ENCODE measurements around the gene USP30. TPM values are rescaled to one million over a fixed set of nuclear protein-coding genes. Genes with fewer than 3 reads are reported as not detected.

Gene USP30
- total and polyA plus RNA-seq, 9 of the 15 experiments (the other 6 are each of a cell fraction or from before 2014, with no cell fraction given), result 1.4 to 15.2 (median 7.0) TPM

DNA sequence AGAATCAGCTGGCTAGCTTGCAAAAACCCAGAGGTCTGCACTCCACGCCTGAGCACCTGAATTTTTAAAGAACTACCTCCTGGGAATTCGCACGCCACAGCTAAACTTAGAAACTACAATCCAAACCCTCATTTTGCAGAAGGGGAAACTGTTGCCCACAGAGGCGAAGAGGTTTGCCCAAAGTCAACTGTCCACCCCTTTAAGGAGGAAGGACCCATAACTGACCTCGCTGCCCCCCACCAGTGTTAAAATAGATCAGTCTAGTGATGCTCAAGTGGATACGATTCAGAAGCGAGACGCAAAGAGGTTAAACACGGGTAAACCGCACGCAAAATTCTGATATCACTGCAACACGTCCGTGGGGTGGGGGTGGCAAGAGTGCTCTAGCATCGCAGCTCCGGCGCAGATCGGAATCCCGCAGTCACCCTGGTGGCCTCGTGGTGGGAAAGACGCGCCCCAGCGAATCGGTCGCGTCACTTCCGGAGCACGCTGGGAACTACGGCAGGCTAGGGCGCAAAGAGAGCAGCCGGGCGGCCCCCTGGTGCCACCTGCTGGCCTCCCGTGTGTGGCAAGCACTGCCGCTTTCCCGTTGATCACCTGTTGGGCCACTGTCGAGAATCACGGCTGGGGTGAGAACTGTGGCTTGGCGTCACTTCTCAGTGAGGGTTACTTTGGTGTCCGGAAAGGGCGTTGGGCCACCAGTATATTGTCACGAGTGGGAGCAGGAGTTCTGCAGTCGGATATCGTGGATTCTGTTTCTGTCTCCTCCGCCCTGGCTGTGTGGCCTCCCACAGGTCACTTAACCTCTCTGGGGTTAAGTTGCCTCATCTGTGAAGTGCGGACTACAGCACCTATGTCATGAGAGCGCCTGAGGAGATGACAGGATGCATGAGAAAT, 40.9 kb downstream of the USP30 start, which contains the start of gene ALKBH2 (continued):
- TF ChIP-seq, protein P1, sequence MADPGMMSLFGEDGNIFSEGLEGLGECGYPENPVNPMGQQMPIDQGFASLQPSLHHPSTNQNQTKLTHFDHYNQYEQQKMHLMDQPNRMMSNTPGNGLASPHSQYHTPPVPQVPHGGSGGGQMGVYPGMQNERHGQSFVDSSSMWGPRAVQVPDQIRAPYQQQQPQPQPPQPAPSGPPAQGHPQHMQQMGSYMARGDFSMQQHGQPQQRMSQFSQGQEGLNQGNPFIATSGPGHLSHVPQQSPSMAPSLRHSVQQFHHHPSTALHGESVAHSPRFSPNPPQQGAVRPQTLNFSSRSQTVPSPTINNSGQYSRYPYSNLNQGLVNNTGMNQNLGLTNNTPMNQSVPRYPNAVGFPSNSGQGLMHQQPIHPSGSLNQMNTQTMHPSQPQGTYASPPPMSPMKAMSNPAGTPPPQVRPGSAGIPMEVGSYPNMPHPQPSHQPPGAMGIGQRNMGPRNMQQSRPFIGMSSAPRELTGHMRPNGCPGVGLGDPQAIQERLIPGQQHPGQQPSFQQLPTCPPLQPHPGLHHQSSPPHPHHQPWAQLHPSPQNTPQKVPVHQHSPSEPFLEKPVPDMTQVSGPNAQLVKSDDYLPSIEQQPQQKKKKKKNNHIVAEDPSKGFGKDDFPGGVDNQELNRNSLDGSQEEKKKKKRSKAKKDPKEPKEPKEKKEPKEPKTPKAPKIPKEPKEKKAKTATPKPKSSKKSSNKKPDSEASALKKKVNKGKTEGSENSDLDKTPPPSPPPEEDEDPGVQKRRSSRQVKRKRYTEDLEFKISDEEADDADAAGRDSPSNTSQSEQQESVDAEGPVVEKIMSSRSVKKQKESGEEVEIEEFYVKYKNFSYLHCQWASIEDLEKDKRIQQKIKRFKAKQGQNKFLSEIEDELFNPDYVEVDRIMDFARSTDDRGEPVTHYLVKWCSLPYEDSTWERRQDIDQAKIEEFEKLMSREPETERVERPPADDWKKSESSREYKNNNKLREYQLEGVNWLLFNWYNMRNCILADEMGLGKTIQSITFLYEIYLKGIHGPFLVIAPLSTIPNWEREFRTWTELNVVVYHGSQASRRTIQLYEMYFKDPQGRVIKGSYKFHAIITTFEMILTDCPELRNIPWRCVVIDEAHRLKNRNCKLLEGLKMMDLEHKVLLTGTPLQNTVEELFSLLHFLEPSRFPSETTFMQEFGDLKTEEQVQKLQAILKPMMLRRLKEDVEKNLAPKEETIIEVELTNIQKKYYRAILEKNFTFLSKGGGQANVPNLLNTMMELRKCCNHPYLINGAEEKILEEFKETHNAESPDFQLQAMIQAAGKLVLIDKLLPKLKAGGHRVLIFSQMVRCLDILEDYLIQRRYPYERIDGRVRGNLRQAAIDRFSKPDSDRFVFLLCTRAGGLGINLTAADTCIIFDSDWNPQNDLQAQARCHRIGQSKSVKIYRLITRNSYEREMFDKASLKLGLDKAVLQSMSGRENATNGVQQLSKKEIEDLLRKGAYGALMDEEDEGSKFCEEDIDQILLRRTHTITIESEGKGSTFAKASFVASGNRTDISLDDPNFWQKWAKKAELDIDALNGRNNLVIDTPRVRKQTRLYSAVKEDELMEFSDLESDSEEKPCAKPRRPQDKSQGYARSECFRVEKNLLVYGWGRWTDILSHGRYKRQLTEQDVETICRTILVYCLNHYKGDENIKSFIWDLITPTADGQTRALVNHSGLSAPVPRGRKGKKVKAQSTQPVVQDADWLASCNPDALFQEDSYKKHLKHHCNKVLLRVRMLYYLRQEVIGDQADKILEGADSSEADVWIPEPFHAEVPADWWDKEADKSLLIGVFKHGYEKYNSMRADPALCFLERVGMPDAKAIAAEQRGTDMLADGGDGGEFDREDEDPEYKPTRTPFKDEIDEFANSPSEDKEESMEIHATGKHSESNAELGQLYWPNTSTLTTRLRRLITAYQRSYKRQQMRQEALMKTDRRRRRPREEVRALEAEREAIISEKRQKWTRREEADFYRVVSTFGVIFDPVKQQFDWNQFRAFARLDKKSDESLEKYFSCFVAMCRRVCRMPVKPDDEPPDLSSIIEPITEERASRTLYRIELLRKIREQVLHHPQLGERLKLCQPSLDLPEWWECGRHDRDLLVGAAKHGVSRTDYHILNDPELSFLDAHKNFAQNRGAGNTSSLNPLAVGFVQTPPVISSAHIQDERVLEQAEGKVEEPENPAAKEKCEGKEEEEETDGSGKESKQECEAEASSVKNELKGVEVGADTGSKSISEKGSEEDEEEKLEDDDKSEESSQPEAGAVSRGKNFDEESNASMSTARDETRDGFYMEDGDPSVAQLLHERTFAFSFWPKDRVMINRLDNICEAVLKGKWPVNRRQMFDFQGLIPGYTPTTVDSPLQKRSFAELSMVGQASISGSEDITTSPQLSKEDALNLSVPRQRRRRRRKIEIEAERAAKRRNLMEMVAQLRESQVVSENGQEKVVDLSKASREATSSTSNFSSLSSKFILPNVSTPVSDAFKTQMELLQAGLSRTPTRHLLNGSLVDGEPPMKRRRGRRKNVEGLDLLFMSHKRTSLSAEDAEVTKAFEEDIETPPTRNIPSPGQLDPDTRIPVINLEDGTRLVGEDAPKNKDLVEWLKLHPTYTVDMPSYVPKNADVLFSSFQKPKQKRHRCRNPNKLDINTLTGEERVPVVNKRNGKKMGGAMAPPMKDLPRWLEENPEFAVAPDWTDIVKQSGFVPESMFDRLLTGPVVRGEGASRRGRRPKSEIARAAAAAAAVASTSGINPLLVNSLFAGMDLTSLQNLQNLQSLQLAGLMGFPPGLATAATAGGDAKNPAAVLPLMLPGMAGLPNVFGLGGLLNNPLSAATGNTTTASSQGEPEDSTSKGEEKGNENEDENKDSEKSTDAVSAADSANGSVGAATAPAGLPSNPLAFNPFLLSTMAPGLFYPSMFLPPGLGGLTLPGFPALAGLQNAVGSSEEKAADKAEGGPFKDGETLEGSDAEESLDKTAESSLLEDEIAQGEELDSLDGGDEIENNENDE (IDR thresholded peaks at IDR 0.05; ENCODE audit: low read depth, low read length), result no peak
- TF ChIP-seq ZNF445 (CRISPR knock-in tag; IDR thresholded peaks at IDR 0.05; ENCODE audit: low read depth), result no peak
- peak; percentile 59 for TF ChIP-seq NFE2 (IDR thresholded peaks at IDR 0.05; ENCODE audit: low read depth)
- TF ChIP-seq, protein P2, sequence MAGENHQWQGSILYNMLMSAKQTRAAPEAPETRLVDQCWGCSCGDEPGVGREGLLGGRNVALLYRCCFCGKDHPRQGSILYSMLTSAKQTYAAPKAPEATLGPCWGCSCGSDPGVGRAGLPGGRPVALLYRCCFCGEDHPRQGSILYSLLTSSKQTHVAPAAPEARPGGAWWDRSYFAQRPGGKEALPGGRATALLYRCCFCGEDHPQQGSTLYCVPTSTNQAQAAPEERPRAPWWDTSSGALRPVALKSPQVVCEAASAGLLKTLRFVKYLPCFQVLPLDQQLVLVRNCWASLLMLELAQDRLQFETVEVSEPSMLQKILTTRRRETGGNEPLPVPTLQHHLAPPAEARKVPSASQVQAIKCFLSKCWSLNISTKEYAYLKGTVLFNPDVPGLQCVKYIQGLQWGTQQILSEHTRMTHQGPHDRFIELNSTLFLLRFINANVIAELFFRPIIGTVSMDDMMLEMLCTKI (IDR thresholded peaks at IDR 0.05; ENCODE audit: partially characterized antibody), result no peak
- no peak for TF ChIP-seq ERF (CRISPR knock-in tag; IDR thresholded peaks at IDR 0.05)
- TF ChIP-seq CBX2 (IDR thresholded peaks at IDR 0.05; ENCODE audit: insufficient read depth, low read length, poor library complexity, severe bottlenecking), result no peak
- TF ChIP-seq MEF2A (IDR thresholded peaks at IDR 0.05; ENCODE audit: control insufficient read depth, low read depth, low read length), result no peak
- no peak for TF ChIP-seq SNIP1 (IDR thresholded peaks at IDR 0.05; ENCODE audit: low read depth)
- no peak for TF ChIP-seq SMAD3 (CRISPR knock-in tag; conservative IDR thresholded peaks at IDR 0.05)
- no peak for TF ChIP-seq MBD1 (CRISPR knock-in tag; IDR thresholded peaks at IDR 0.05)
- peak; percentile 46 for TF ChIP-seq RBM39 (optimal IDR thresholded peaks at IDR 0.05; ENCODE audit: low read depth, low read length)
- TF ChIP-seq KAT8 (IDR thresholded peaks at IDR 0.05; ENCODE audit: low read depth), result no peak
- no peak for TF ChIP-seq NR3C1 (CRISPR knock-in tag; IDR thresholded peaks at IDR 0.05)

Data from K562 (cell line).